Measurements from ENCODE around the gene SLC1A1. TPM values are rescaled to one million over a fixed set of nuclear protein-coding genes. Genes with fewer than 3 reads are reported as not detected.

The SLC1A1 gene
- 3.9 TPM for total RNA-seq (ENCODE audit: insufficient read depth, low replicate concordance)

DNA sequence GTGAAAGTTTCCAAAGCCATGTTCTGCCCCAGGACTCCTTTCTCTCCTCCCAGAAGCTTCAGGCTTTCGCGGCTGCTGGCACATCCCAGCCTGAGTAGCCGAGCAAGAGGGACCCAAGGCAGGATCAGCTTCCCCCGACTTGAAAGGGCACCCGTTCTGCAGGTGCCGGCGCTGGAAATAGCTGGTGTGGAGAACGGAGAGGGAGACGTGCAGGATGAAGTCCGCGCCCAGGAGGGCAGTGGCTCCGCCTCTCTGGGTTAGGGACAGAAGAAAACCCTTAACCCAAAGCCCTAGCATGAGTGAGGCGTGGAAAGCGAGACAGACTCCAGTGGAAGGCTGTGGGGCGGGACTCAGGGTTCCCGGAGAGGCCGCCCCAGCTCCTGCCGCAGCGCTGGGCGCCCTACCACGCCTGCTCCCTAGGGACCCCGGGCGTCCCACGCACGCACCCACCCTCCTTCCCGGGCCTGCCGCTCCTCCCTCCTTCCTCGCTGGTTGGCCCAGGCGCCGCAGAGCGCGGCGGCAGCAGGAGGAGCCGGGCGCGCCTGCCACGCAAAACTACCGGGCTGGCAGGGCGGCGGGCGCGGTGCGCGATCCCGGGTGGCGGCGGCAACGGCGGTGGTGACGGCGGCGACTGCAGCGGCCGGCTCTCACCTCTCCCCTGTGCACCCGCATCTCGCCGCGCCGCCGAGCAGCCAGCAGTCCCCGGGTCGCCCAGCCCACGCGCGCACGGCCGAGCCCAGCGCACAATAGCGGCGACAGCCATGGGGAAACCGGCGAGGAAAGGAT lies at the start of gene SLC1A1:
Gene SLC1A1 (plus strand): TSS at position 550 of the 786 bp plus-strand sequence. CDS start 212 bp downstream, at position 762.
- peak; percentile 76 for DNase-seq (ENCODE audit: low spot score)

DNA sequence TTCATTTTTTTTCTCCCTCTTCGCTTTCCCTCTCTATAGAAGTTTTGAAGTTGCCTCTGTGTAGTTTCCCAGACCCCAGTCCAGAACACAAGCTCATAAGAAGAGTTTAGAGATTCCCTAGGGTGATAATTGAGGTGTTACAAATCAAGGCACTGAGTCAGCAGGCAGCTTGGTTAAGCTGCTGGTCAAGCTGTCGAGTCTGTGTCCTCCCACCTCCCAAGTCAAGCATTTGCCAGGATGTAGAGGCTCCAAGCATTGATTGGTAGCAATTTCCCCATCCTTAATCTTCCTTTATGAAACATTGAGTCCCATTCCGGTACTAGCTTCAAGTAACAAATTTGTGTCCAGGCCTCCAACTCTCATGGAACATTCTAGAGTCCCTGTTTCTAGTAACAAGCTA lies 47.5 kb upstream of the SLC1A1 start:
- no peak for DNase-seq (ENCODE audit: low spot score)

DNA sequence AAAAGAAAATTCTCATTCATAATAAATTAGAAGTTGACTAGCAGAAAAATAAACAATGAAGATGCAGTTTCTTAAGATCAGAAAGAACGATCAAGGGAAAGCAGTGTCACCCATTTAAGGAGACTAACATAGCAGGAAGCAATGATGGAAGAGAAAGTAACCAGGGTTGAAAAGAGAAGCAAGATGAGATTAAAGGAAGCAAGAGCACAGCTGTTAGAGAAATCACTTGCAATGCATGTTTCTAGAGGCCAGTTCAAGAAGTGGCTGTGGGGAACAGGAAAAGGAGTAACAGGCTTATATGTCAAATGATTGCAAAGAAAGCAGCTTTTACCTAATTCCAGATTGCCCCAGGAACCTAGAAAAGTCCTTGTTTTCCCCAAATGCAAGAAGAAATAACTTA lies 46.8 kb upstream of the SLC1A1 start:
- DNase-seq (ENCODE audit: low spot score): peak; percentile 5

DNA sequence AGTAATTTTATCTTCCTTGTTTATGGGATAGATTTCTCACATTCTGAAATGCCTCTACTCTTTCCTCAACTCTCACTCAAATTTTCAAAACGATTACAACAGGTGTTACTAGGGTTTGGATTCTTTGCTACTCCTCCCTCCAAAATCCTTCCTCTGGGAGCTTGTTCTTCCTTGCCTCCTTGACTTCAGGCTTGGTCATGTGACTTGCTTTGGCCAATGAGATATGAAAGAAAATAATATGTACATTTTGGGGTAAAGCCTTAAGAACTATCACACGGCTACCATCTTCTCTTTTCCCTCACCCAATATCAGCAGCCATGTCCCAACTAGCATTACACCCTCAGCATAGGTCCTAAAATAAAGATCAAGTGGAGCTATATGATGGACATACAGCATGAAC lies 28.8 kb upstream of the SLC1A1 start:
- no peak for DNase-seq (ENCODE audit: low spot score)

DNA sequence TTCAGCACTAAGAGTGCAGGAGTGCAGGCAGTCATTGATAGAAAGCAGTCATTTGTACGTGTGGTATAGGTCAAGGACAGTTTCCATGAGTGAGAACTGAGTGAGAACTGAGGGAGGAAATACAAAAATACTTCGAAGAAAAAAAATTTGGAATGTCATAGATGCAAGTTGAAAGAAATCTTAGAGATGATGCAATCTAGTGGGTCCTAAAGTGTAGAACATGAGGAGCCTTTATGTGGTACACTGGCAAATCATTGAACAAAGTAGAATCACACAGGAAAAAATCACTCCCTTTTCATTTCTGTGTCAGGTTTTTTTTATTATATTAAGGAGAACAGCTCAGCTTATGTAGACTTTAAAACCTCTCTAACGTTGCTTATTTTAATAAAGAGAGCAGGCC lies 26.4 kb upstream of the SLC1A1 start:
- DNase-seq (ENCODE audit: low spot score): no peak

DNA sequence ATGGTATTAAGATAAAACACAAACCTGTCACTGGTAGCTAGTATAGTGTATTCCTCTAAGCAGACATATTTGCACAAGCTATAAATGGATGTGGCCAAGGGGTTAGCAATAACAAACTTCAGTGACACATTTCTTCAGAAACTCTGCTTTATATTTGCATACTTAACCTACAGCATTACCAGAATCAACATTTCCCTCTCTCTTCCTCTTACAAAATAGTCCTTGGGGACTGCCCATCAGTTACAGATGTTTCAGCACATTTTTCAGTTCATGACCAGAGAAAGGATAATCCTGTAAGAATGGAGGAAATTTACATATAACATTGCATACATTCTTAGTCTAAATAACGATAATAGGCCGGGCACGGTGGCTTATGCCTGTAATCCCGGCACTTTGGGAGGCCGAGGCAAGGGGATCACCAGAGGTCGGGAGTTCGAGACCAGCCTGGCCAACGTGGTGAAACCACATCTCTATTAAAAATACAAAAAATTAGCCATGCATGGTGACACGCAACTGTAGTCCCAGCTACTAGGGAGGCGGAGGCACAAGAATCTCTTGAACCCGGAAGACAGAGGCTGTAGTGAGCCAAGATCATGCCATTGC lies 25.3 kb upstream of the SLC1A1 start:
- DNase-seq (ENCODE audit: low spot score): no peak

DNA sequence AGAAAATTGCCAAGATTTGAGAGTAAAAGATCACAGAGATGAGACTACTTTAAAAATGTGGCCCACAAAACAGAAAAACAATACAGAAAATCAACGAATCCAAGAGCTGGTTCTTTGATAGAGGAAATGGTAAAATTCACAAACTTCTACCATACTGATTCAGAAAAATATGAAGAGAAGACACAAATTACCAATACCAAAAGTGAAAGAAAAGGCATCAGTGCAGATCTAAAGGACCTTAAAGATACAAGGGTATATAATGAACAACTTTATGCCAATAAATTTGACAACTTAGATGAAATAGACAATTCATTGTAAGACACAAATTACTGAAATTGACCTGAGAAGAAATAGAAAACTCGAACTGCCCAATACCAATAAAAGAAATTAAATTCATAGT lies 24.4 kb upstream of the SLC1A1 start:
- no peak for DNase-seq (ENCODE audit: low spot score)

DNA sequence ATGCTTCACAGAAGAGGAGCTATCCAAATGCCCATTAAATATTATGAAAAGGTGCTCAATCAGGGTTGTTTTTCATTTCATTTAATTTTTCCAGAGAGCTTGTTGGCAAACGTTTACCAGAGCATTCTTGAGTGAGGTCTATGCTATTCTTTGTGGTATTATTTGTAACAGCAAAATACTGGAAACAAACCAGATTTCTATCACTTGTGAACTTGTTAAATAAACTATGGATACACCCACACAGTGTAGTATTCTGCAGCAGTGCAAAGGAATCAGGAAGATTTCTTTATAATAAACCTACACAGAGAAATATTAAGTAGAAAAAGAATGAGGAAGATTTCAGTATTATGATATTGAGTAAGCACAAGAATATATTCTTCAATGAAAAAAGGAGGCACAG lies 15.0 kb upstream of the SLC1A1 start:
- DNase-seq (ENCODE audit: low spot score): no peak

DNA sequence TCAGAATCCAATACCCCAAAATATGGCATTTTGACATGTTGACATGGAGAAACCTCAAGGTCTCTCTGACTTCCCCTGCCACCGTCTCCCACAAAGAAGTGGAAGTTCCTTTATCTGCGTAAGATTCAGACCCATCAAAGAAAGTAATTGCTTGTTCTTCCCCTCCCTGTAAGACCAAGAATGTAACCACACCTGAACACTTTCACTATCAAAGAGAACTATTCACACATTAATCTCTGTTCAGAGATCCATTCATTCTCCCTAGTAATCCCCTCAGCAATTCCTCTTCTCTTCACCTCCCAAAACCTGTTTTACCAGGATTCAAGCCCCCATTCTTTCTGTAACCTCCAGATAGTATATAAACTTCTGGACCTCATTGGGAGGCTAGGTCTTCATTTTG lies 4.1 kb upstream of the SLC1A1 start:
- DNase-seq (ENCODE audit: low spot score): no peak

DNA sequence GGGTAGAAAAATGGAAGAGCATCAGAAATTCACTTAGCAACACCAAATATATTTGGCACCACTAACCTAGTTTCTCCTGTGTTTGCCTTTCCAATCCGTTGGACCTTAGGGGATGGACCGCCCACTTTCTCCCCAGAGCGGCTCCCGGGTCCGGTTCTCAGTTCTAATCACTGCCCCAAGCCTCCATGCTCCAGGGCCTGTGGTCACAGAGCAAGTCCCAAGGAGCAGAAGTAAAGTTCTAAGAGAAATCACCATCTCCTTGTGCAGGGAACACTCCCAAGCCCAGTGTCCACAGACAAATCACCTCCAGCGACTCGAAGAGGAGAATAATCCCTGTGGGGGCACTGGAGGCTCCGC lies 728 bp upstream of the SLC1A1 start:
- DNase-seq (ENCODE audit: low spot score): peak; percentile 42

DNA sequence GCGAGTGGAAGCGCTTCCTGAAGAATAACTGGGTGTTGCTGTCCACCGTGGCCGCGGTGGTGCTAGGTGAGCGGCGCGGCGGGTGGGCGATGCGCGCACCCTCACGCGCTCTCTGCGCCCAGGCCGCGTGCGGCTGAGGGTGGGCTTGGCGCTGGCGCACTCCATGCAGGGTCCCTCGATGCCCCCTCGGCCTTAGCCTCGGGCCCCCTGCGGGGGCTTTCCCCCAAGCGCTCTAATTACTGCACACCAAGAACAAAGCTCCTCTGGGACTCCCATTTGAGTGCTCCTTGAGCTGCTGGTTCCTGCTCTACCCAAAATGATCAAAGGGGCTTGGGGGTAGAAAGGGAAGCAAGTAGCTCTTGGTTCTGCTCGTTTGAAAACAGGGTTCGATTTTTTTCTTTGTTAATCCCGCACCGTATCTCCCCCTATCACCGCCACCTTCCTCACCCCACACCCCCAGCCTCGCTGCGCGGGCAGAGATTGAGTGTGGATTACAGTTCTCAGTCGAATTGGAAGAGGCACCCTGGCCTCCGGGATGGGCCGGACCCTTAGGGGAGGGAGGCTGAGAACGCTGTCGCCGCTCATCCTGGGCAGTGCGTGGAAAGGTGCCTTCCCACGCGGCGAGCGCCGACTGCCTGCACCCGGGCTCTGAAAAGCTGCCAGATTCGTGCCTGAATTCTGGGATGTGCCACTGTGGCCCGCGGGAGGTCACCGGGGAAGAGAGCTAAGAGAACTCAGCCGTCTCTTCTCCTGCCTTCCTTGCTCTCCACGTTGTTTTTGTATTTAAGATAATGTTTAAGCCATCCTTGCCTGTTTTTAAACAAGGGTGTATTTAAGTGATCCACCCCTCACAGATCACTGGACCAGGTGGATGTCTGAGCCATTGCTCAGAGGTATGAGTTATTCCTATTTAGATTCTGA lies 697 bp downstream of the SLC1A1 start:
- DNase-seq (ENCODE audit: low spot score): no peak

DNA sequence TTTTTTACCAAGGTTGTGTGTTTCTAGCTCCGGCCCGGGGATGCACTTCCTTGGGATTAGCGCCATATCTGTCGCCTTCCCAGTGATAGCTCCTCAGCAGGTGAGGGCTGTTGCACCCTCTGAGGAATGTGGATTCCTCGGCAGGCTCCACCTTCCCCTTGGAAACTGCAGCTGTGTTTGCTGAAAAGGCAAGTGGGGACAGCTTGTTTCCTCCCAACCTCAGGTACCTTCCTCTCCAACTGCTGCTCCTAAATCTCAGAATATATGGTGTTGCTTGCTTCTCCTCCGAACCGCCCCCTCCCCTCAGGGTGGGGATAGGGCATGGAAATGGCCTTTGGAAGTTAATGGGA lies 1.3 kb downstream of the SLC1A1 start:
- no peak for DNase-seq (ENCODE audit: low spot score)

DNA sequence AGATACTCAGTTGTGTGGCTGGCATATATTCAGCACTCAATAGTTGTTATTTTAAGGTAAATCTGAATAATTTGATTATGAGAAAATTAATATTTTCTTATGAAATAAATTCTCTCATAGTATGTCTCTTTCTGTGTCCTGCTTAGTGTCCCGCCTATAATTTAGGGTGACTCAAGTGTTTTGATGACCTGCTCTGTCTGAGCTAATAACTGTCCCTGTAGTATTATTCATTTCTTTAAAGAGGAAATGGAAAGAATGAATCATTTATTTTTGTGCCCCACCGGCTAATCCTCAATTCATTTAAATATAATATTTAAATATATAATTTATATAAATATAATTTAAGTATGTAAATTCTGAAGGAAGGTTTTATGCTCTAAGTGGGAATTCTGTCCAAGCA lies 4.1 kb downstream of the SLC1A1 start:
- no peak for DNase-seq (ENCODE audit: low spot score)

DNA sequence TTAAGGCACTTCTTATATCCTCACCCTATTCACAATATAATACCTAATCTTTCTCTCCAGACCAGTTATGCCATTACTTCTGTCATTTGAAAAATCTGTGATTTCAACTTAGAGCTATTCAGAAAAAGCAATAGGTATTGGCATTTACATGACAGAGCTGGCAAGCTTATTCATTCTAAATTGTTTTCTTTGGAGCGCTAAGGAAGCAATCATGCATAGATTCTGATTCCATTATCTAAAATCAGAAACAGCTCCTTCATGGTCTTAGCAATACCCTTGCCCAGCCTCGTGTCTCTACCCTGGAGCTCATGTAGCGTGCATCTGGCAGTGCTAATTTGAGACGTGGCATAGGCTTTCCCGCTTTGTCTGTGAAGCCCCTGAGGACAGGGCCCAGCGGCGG lies 4.5 kb downstream of the SLC1A1 start:
- no peak for DNase-seq (ENCODE audit: low spot score)

DNA sequence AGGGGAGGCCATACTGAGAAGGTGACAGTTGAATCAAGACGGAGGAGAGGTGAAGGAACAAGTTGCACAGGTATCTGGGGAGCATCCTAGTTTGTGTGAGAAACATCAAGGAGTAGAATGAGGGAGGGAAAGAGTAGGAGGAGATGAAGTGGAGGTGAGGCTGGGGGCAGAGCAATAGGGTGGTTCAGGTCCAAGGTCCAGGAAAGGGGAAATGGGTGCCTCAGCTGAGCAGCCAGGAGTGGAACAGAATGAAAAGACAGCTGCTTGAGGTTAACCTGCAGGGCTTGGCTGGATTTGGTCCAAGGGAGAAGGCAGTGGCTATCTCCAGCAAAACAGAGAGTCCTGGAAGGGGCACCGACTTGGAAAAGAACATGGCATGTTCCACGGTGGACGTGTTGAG lies 5.3 kb downstream of the SLC1A1 start:
- no peak for DNase-seq (ENCODE audit: low spot score)

DNA sequence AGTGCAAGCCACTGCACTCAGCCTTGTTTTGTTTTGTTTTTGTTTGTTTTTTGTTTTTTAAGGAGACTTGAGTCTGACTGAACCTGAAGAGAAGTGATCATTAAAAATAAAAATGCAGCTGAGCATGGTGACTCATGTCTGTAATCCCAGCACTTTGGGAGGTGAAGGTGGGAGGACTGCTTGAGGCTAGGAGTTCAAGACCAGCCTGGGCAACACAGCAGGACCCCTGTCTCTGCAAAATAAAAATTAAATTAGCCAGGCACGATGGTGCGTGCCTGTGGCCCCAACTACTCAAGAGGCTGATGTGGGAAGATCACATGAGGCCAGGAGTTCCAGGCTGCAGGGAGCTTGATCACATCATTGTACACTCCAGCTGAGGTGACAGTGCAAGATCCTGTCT lies 6.2 kb downstream of the SLC1A1 start:
- no peak for DNase-seq (ENCODE audit: low spot score)

DNA sequence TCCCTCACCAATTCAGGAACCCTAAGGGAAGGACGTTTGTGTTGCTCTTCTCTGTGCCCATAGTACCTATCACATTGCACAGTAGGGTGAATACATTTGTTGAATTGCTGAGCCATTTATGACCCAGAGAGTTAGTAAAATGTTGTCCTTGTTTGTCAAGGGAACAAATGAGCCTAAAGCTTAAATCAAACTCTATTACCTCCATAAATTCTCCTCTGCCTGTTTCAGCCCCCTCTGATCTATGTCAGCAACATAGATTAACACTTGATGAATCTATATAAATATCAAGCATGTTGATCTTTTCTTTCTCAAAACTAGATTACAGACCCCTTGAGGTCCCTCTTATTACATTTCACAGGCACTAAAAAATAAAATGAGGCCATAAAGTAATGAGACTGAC lies 7.1 kb downstream of the SLC1A1 start:
- no peak for DNase-seq (ENCODE audit: low spot score)

DNA sequence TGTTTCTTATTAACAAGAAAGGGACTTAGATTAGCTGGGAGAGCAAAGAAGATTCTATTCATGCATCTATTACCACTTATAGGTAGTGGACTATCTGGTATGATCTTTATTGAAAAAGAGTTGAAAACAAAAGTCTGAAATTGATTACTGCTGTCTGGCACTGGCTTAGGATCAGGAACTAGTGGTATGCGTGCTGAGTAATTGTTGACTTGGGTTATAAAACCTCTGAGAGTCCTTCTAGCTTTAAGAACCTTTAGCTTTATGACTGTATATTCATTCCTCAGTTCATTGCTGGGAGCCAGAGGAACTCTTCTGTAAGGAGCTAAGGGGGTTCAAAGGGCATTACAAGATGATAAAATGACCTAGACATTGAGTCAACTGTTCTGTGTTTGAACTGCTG lies 7.6 kb downstream of the SLC1A1 start:
- no peak for DNase-seq (ENCODE audit: low spot score)

DNA sequence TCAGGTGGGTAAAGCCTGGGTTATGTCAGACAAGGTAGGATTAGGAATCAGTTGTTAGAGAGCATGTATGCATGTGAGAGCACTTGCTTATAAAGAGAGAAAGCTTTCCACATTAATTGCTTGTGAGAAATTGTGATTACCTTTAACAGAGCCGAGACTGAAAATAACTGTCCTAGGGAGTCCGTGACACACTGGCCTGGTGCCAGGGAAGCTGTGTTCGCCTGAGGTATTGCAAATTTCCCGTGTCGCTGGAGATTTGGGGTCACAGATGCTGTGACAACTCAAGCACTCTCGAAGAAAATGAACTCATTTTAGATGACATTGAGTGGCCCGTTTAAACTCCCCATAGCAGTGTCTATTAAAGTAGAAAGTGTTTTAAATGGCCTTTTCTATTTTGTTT lies 9.6 kb downstream of the SLC1A1 start:
- no peak for DNase-seq (ENCODE audit: low spot score)

DNA sequence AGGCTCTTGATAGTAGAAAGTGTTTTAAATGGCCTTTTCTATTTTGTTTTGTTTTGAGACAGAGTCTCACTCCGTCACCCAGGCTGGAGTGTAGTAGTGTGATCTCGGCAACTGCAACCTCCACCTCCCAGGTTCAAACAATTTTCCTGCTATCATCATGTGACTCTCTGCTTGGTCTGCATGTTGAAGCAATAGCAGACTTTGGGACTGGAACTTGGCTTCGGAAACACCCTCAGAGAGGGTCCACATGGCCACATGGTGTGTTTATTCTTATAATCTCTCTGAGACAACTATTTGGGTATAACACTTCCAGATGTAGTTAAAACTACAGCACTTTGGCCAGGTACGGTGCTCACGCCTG lies 10.9 kb downstream of the SLC1A1 start:
- DNase-seq (ENCODE audit: low spot score): no peak

DNA sequence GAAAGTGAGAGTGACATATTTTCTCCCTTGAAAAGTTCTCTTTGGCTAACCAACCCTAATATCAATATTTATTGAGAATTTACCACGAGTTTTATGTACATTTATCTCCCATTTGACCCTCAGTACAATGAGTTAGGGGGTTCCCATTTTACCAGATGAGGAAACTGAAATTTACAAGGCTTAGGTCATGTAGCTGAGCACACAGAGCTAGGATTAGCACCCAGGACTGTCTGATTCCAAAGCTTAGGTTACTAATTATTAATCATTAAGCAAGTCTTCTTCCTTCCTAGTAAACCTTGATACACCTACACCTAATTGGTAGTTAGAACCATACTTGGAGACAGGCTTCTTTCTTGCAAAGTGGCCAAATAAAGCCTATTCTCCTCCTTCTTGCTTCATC lies 12.2 kb downstream of the SLC1A1 start:
- DNase-seq (ENCODE audit: low spot score): no peak

DNA sequence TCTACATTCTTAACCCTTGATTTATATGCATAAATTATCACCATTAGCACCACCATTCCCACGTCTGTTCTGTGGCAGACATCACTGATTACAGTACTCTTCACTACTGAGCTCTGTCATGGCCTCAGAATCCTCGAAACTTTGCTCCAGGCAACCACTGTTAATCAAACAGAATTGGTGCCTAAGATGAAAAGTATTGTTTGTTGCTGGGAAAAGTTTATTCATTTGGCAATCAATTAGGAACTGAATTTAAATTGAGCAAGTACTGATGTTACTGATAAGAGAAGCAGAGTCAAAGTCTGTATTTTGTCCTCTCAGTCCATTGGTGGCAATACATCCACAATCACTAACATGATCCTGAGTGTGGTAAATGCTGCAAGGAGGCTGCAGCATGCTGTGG lies 12.8 kb downstream of the SLC1A1 start:
- no peak for DNase-seq (ENCODE audit: low spot score)

DNA sequence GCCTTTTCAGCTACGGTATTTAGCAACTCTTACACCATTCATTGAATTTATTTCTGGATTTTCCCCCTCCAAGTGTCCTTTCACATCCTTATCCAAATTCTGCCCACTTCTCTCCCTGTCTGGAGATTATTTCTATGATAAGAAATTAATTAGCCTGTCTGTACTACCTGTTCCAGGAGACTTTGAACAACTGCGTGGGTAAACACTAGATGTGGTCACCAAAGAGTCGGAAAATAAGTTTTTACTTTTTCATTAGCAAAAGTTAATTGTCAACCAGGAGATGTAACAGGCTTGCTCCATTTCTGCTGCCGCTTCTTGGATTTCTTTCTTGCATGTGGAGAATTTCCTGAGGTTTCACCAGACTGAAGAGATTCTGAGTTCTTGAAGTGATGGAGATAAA lies 14.0 kb downstream of the SLC1A1 start:
- DNase-seq (ENCODE audit: low spot score): no peak
